H9 (cell line): ENCODE data around the gene GATA1. TPM values are rescaled to one million over a fixed set of nuclear protein-coding genes. Genes with fewer than 3 reads are reported as not detected.

Experiments used
- DNase-seq: peaks from one replicate; pipeline ENCODE4 v3.0.0-alpha.2; 2017
- H2AFZ ChIP-seq: one replicate; pipeline ENCODE4 v1.6.1; 2013; ENCODE audit warnings: mild to moderate bottlenecking, low read length, control low read depth, moderate library complexity
- H2AK5ac ChIP-seq: 2 replicates; pipeline ENCODE4 v1.6.1; 2013; ENCODE audit warnings: low read length, control low read depth, mixed read lengths; ENCODE audit not compliant: insufficient read length
- H2BK120ac ChIP-seq: one replicate; pipeline ENCODE4 v1.6.1; 2013; ENCODE audit warnings: low read depth, mild to moderate bottlenecking, low read length, control low read depth, inconsistent platforms; ENCODE audit not compliant: poor library complexity, severe bottlenecking
- H2BK12ac ChIP-seq: 2 replicates; pipeline ENCODE4 v1.6.1; 2013; ENCODE audit warnings: low read length, control low read depth, mixed read lengths, low read depth; ENCODE audit not compliant: insufficient read length
- H2BK15ac ChIP-seq: 2 replicates; pipeline ENCODE4 v1.6.1; 2013; ENCODE audit warnings: low read depth, low read length, control low read depth
- H2BK20ac ChIP-seq: one replicate; pipeline ENCODE4 v1.6.1; 2013; ENCODE audit warnings: low read depth, mild to moderate bottlenecking, low read length, control low read depth, inconsistent platforms; ENCODE audit not compliant: poor library complexity, severe bottlenecking
- H2BK5ac ChIP-seq: 2 replicates; pipeline ENCODE4 v1.6.1; 2013; ENCODE audit warnings: low read length, control low read depth, mixed read lengths; ENCODE audit not compliant: insufficient read length
- H3K14ac ChIP-seq: 2 replicates; pipeline ENCODE4 v1.6.1; 2013; ENCODE audit warnings: low read length, control low read depth; ENCODE audit not compliant: insufficient read depth
- H3K18ac ChIP-seq: 2 replicates; pipeline ENCODE4 v1.6.1; 2013; ENCODE audit warnings: low read depth, mild to moderate bottlenecking, mixed read lengths, low read length, control low read depth; ENCODE audit not compliant: insufficient read length
- H3K23ac ChIP-seq: 2 replicates; pipeline ENCODE4 v1.6.1; 2013; ENCODE audit warnings: low read length, control low read depth, mixed read lengths, low read depth; ENCODE audit not compliant: insufficient read length
- H3K23me2 ChIP-seq: 2 replicates; pipeline ENCODE4 v1.6.1; 2013; ENCODE audit warnings: low read depth, mild to moderate bottlenecking, mixed read lengths, low read length, control low read depth; ENCODE audit not compliant: insufficient read length, poor library complexity, severe bottlenecking
- H3K27ac ChIP-seq: 2 replicates; pipeline ENCODE4 v1.5.1; 2013; ENCODE audit warnings: low read length, control low read depth, mixed read lengths, low read depth; ENCODE audit not compliant: insufficient read length
- H3K27me3 ChIP-seq: 2 replicates; pipeline ENCODE4 v1.6.1; 2013; ENCODE audit warnings: low read length, control low read depth, inconsistent platforms; ENCODE audit not compliant: insufficient read depth
- H3K4ac ChIP-seq: 2 replicates; pipeline ENCODE4 v1.6.1; 2013; ENCODE audit warnings: low read depth, mild to moderate bottlenecking, control low read depth, inconsistent platforms, low read length, moderate library complexity
- H3K4me1 ChIP-seq: 2 replicates; pipeline ENCODE4 v1.6.1; 2013; ENCODE audit warnings: low read length, control low read depth, inconsistent platforms; ENCODE audit not compliant: insufficient read depth
- H3K4me2 ChIP-seq: 2 replicates; pipeline ENCODE4 v1.6.1; 2013; ENCODE audit warnings: low read length, control low read depth, mixed read lengths; ENCODE audit not compliant: insufficient read length, insufficient read depth
- H3K56ac ChIP-seq: 2 replicates; pipeline ENCODE4 v1.6.1; 2013; ENCODE audit warnings: low read depth, mild to moderate bottlenecking, mixed read lengths, low read length, control low read depth; ENCODE audit not compliant: insufficient read length
- H3K79me1 ChIP-seq: 2 replicates; pipeline ENCODE4 v1.6.1; 2013; ENCODE audit warnings: low read depth, mild to moderate bottlenecking, moderate library complexity, low read length, control low read depth, inconsistent platforms; ENCODE audit not compliant: insufficient read depth, poor library complexity, severe bottlenecking
- H3K79me2 ChIP-seq: 2 replicates; pipeline ENCODE4 v1.6.1; 2013; ENCODE audit warnings: low read length, control low read depth, inconsistent platforms; ENCODE audit not compliant: insufficient read depth
- H3K9ac ChIP-seq: 2 replicates; pipeline ENCODE4 v1.6.1; 2013; ENCODE audit warnings: low read length, control low read depth, mixed read lengths; ENCODE audit not compliant: insufficient read length; ENCODE audit errors: extremely low read depth
- H3K9me3 ChIP-seq: one replicate; pipeline ENCODE4 v1.6.1; 2013; ENCODE audit warnings: low read depth, low read length, inconsistent platforms; ENCODE audit not compliant: control insufficient read depth
- H3T11ph ChIP-seq: one replicate; pipeline ENCODE4 v1.6.1; 2013; ENCODE audit warnings: mild to moderate bottlenecking, low read length, control low read depth, inconsistent platforms
- H4K20me1 ChIP-seq: one replicate; pipeline ENCODE4 v1.6.1; 2013; ENCODE audit not compliant: control insufficient read depth, insufficient read length, insufficient read depth
- H4K5ac ChIP-seq: 2 replicates; pipeline ENCODE4 v1.6.1; 2013; ENCODE audit warnings: low read depth, mild to moderate bottlenecking, mixed read lengths, low read length, control low read depth; ENCODE audit not compliant: insufficient read length
- H4K8ac ChIP-seq: replicated peaks from 2 replicates; pipeline ENCODE4 v1.6.1; 2013; ENCODE audit warnings: low read length, control low read depth, mixed read lengths, low read depth; ENCODE audit not compliant: insufficient read length
- H4K91ac ChIP-seq: 2 replicates; pipeline ENCODE4 v1.6.1; 2013; ENCODE audit warnings: low read depth, mild to moderate bottlenecking, moderate library complexity, mixed read lengths, low read length, control low read depth; ENCODE audit not compliant: insufficient read length
- H3K27ac Mint-ChIP-seq, 3 experiments: 2 replicates in 2 of 3; 3 replicates in 1 of 3; pipeline ENCODE4 v1.8.0; 2020 to 2021; ENCODE audit warnings: mixed read lengths in 3 of 3, mild to moderate bottlenecking in 1 of 3, moderate library complexity in 1 of 3
- H3K27me3 Mint-ChIP-seq: 2 replicates; pipeline ENCODE4 v1.8.0; 2021; ENCODE audit warnings: low read depth, mild to moderate bottlenecking, moderate library complexity, mixed read lengths
- H3K36me3 Mint-ChIP-seq, 3 experiments: 2 replicates in 2 of 3; 3 replicates in 1 of 3; pipeline ENCODE4 v1.8.0; 2020 to 2021; ENCODE audit warnings: low read depth in 3 of 3, mixed read lengths in 3 of 3; ENCODE audit not compliant: insufficient read depth in 1 of 3
- H3K4me1 Mint-ChIP-seq, 2 experiments: 2 replicates each; pipeline ENCODE4 v1.8.0; 2020; ENCODE audit warnings: mixed read lengths in 2 of 2
- H3K4me3 Mint-ChIP-seq, 2 experiments: 2 replicates in 1 of 2; 3 replicates in 1 of 2; pipeline ENCODE4 v1.8.0; 2020 to 2021; ENCODE audit warnings: mild to moderate bottlenecking in 2 of 2, mixed read lengths in 2 of 2, moderate library complexity in 1 of 2
- H3K9me3 Mint-ChIP-seq, 2 experiments: 2 replicates in 1 of 2; 3 replicates in 1 of 2; pipeline ENCODE4 v1.8.0; 2020; ENCODE audit warnings: mild to moderate bottlenecking in 2 of 2, mixed read lengths in 2 of 2, moderate library complexity in 1 of 2
- CTCF ChIP-seq: fragments of 200-600 bp; sonication (generic); conservative IDR thresholded peaks from 3 replicates; pipeline ENCODE4 v1.8.0; 2021; ENCODE audit warnings: antibody characterized with exemption, mild to moderate bottlenecking
- WGBS: extraction: QIAGEN DNeasy Blood & Tissue Kit; methylation state at CpG from one replicate; pipeline ENCODE4 v1.1.7; 2013; ENCODE audit warnings: missing lambda C conversion rate, low lambda C conversion rate, mixed read lengths; ENCODE audit not compliant: insufficient read length; ENCODE audit errors: extremely low coverage; 5-methylcytosine and 5-hydroxymethylcytosine counted together
- total RNA-seq: library from RNA; stranded (reverse); gene quantifications from 2 replicates; pipeline ENCODE4 v1.2.1, GENCODE V29; 2021

Gene GATA1
- total RNA-seq, 1 experiment from 2014 or later: not detected

- no peak overlapping the region for H4K91ac ChIP-seq
- DNase-seq: no peak
- no peak overlapping the region for H2BK120ac ChIP-seq
- no peak overlapping the region for H2BK12ac ChIP-seq
- H3K4me1 ChIP-seq: no peaks in the 10 kb centered on the region
- no peak overlapping the region for H3K4me2 ChIP-seq
- Mint-ChIP-seq H3K27ac (no peak overlapping the region), H3K9me3 (peaks cover 62 to 82% of the 10 kb centered on the region in 2 experiments), H3K27me3 (peaks cover 1% of the 10 kb centered on the region; the same call in 1 of the 2 replicates), H3K4me3 (no peak overlapping the region), H3K4me1 (peaks cover 0 to 6% of the 10 kb centered on the region in 2 experiments; a peak in 3 of 4 replicates), H3K36me3 (peaks cover 33 to 61% (median 47%) of the 10 kb centered on the region in 3 experiments)
- no peak overlapping the region for H4K5ac ChIP-seq
- H3K9me3 ChIP-seq: peaks cover 16% of the 10 kb centered on the region
- H3K4ac ChIP-seq: no peak overlapping the region
- no peak overlapping the region for H2AK5ac ChIP-seq
- no peak overlapping the region for H2BK20ac ChIP-seq
- no peaks in the 10 kb centered on the region for H3K79me1 ChIP-seq
- TF ChIP-seq CTCF: no peak
- no peak overlapping the region for H4K8ac ChIP-seq
- no peak overlapping the region for H2AFZ ChIP-seq
- H3K23me2 ChIP-seq: no peaks in the 10 kb centered on the region
- no peak overlapping the region for H3K14ac ChIP-seq
- H3K18ac ChIP-seq: no peak overlapping the region
- H3K56ac ChIP-seq: no peak overlapping the region
- H4K20me1 ChIP-seq: no peaks in the 10 kb centered on the region
- H3K27ac ChIP-seq: no peak overlapping the region
- H2BK5ac ChIP-seq: no peak overlapping the region
- H3K79me2 ChIP-seq: no peaks in the 10 kb centered on the region
- no peak overlapping the region for H3K23ac ChIP-seq
- no peak overlapping the region for H3T11ph ChIP-seq
- no CpG with 5 or more reads among the region's 8 CpGs for WGBS
- H2BK15ac ChIP-seq: no peak overlapping the region
- no peaks in the 10 kb centered on the region for H3K27me3 ChIP-seq
- no peak overlapping the region for H3K9ac ChIP-seq
Observed at GRCh38 chrX:48824066-48824465, 37.7 kb downstream of the GATA1 start.
